HG03066 (cell line): Measurements from ENCODE around the gene FMN1.

ENCODE experiments used
- ATAC-seq: cut with Tn5 transposase; IDR thresholded peaks from one replicate; pipeline ENCODE4 v1.9.1; 2021; ENCODE audit warnings: low read depth; ENCODE audit not compliant: unreplicated experiment

FMN1 gene

GRCh38 chr15:33028495-33028894, 166.0 kb downstream of the FMN1 start:
- no peak for ATAC-seq

DNA sequence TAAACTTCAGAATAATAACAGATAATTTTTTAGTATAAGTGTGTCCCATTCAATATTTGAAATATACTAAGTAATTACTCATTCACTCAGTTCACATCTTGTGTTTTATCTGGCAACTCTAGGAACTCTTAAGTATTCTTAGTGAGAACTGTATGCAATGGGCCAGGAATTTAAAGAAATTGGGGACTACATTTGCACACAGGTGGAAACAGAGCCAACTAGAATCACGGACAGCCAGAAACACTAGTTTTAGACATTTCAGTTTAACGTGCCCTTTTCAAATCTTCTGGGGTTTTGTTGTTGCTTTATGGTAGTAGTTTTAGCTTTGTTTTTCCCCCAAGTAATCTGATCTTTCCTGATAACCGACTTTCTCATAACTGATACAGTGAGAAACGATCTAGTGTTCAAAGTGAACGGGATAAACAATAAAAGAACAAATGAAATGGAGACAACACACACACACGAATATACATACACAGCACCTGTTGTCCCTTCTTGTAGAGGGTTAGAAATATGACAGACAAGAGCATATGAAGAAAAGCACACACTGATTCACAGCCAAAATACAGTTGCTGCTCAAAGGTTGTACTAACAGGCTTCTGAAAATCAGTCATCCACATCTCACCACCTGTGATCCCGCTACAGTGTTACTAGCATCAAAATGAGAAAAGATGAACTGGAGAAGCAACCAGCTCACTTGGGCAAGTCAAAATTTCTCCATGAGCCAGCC, 167.0 kb downstream of the FMN1 start:
- no peak for ATAC-seq

DNA sequence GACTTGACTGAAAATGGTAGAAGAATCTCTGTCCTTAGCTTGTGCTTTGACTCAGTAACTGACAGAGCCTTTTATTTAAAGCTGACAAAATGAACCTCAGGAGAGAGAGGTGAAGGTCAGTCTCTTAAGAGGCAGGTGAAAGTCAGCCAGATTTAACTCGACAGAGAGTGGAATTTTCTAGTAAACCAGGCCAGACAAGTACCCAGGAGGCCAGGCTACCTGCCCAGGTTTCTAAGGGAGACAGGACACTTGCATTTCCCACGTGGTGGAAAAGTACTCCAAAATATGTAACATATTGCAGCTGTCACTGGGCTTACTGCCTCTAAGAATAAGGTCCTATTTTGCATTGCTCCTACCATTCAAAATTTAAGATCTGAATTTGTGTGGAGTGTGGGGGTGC, 167.9 kb downstream of the FMN1 start:
- ATAC-seq = no peak

DNA sequence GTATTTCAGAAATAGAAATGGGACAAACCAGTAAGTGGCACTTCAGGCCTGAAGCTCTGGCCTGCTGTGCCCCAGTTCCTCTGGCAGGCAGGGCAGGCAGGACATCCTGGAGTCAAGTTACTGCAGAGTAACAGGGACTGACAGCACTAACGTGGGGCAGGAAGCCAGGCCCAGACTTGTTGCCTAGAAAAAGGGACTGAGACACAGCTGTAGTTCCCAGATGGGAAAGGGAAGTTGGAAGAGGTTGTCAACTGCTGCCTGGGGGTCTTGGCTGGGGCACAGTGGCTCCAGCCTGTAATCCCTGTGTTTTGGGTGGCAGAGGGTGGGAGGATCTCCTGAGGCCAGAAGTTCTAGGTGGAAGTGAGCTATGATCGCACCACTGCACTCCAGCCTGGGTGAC, 171.9 kb downstream of the FMN1 start:
- no peak for ATAC-seq

DNA sequence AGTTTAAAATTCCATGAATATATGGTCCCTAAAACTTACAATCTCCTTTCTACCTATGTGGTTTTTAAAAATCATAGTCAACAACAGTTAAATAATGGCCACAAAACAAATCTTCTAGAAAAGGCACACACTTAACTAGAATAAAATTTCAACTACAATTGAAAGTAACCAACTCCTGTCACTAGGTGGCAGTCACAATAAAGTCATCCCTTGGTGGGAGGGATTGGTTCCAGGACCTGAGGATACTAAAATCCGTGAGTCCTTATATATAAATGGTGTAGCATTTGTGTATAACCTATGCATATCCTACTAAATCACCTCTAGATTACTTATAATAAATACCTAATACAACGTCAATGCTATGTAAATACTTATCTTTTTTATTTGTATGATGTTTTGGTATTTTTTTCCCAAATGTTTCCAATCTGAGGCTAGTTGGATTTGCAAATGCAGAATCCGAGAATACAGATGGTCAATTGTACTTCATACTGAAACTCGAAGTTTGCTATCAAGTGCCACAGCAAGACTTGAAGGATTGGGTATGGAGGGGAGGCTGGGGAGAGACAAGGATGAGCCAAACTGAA, 172.6 kb downstream of the FMN1 start:
- ATAC-seq = no peak

GRCh38 chr15:33019354-33019981, 175.0 kb downstream of the FMN1 start:
- no peak for ATAC-seq

DNA sequence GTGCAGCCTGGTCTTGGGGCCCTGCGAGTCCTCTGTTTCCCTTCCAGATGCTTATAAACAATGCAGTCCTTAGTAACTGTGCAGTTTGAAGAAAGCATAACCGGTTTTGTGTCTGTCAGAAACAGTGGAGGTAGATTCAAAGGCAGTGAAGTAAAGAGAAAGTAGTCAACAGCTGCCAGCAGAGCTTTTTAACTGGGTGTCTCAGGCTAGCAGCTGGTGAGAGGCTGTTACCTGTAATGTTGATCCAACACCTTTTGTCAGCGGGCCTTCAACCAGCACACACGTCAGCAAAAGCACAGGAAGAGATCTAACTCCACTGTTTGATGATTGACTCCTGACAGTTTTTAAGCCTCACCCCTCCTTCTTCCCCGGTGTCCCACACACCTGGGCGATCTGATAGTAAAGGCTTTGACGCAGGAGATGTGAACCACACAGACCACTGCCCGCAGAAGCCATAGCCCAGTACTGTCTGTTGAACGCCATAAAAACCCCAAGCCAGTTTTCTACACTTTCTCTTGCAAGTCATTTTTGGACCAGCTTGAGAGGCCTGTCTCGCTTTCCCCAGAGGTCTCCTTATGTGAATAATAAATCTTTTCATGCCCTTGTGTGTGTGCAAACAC, 178.0 kb downstream of the FMN1 start:
- ATAC-seq = no peak

DNA sequence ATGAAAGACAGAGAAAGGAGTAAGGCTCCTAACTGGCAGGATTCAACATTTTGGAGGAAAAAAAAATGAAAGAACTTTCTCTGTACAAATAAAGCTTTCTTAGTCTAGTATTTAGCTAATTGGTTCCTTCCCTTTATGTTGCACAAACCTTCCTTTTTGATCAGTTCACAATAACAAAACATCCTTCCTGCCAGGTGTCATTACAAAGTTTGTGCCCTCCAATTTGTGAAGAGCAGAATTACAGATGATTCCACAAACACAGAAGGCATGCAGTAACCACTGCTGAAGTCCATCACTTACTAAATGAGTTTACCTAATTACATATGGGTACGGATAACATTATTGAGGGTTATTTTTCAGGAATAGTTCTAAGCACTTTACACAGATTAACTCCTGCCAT, 179.9 kb downstream of the FMN1 start:
- no peak for ATAC-seq

DNA sequence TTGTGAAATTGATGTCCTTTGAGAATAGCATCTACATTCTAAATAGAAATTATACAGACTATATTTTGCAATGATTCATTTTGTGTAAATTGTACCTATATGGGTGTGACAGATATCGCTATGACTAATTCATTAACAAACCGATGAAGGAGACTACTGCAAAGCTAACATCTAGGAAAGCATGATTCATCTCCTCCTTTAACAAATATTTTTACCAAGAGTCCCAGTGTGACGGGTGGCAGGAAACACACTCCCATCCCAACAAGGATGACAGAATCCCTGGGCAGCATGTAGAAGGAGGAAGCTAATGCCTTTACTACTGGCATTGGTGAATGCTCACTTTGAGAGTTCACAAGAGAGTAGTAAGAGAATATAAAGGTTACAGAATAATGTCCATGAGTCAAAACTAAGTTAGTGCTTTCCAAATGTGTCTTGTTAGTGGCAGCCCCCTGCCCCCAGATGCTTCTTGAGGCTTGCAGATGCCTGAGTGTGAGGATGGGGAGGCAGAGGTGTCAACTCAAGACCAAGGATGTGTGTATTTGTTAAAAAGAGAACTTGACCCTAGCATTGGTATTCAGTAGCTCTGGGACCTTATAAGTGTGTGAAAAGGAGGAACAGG, 180.6 kb downstream of the FMN1 start:
- no peak for ATAC-seq

DNA sequence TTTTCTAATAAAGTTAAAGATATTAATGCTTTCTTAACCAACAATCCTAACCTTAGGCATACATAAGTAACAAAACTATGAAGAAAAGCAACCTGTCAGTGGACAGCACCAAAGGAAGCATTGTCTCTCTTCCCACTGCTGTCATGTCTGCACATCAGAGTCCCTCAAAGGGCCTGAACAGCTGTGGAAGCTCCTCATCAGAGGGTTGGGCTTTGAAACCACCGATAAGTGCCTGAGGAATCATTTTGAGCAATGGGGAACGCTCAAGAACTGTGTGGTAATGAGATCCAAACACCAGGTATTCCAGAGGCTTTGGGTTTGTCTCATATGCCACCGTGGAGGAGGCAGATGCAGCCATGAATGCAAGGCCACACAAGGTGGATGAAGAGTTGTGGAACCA, 182.5 kb downstream of the FMN1 start:
- ATAC-seq = no peak

GRCh38 chr15:33009603-33010002, 184.9 kb downstream of the FMN1 start:
- no peak for ATAC-seq

DNA sequence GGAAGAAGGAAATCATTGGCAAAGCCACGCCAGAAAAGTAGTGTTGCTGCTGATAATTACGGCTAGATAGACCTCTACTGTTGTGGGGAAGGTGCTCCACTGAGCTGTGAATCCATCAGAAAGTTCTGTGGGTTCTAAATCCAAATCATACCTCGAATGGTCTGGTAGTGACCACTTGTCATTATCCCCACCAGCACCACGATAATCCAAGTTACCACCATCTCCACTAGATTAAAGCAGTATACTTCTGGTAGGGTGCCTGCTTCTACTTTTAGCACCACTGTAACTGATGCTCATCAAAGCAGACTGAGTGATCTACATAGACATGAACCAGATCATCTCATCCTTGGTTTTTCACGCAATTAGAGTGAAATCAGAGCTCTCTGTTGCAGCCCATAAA, 185.5 kb downstream of the FMN1 start:
- ATAC-seq = no peak

- no peak for ATAC-seq
Observed at GRCh38 chr15:33008284-33008995, 186.1 kb downstream of the FMN1 start.

DNA sequence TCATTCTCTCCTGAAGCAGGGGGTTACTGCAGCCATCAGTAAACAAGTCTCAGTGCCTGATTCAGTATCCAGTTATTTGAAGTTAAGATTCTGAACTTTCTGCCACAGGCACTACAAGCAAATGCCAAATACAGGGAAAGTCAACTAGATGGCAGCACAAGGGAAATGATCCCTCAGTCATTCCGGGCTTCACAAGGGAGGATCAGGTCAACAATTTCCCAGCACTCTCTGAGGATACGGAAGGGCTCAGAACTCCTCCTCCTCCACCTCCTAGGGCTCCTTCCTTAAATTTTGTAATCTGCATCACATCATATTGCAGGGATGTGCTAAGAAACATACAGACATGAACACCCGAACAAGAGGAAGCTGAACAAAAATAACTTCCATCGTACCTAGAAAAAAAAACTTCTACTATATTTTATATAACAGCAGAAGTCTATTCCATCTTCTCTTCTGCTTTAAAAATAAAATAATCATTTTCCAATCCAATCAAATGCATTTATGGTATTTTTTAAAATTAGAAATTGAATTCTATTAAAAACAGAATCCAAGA, 187.1 kb downstream of the FMN1 start:
- no peak for ATAC-seq

DNA sequence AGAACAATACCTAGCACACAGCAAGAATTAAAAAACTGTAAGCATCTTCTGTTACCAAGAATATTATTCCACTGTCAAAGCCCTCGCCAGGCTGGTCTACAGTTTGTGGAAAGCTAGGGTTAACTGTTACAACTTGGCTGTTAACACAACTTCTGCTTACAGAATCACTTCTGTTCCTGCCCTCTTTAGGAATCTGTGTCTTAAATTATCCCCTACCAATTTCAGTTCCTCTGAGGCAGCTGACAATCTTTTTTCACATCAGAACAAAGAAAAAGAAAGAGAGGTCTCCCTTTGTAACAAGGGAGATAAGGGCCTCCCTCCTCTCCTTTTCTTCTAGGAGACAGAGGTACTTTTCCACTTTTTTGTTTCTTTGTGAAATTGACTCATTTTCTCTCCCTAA, 188.9 kb downstream of the FMN1 start:
- no peak for ATAC-seq

DNA sequence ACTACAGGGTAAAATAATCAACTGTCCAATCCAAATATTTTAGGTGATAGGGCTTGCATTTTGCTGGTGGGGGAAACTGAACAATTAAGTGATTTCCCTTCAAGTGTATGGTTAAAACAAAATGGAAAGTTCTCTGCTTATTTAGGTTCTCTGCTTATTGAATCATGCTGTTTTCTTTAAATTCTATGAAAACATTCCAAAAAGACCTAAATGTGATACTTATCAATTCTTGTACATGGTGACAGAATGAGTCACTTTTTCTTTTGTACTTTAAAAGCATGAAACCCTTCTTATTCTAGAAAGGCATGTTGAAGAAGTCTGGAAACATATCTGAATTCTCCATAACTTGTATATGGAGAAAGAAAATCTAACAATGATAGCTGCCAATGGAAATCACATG, 192.6 kb downstream of the FMN1 start:
- ATAC-seq = no peak

DNA sequence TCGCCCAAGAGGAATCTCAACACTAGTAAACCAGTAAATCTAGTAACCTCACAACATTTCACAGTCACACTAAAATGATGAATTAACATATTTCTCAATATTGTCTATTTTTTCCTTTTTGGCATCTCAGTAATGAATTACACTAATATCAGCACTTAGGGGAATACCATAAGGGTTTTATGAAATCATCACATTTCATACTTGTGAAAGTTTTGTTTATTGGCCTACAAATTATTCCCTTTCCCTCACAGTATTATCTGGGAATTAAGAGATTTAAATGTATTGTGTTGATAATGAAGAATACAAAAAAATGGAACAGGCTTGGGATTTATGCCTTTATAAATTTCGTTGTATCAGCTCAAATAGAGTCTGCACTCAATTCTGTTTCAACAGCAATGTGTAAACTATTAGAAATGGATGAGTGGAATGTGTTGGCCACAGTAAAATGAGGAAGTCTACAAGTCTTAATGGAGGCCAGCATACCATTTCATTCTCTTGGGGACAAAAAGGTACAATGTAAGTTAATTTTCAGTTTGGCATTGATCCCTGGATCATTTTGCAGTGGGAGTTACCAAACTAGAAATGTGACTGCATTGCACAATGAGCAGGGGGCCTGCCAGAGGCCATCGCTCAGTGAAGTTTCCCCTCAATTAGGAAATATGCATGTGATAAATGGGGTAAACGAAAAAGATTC, 195.4 kb downstream of the FMN1 start:
- ATAC-seq = no peak

- ATAC-seq = no peak
Observed at GRCh38 chr15:32998182-32998581, 196.3 kb downstream of the FMN1 start.

DNA sequence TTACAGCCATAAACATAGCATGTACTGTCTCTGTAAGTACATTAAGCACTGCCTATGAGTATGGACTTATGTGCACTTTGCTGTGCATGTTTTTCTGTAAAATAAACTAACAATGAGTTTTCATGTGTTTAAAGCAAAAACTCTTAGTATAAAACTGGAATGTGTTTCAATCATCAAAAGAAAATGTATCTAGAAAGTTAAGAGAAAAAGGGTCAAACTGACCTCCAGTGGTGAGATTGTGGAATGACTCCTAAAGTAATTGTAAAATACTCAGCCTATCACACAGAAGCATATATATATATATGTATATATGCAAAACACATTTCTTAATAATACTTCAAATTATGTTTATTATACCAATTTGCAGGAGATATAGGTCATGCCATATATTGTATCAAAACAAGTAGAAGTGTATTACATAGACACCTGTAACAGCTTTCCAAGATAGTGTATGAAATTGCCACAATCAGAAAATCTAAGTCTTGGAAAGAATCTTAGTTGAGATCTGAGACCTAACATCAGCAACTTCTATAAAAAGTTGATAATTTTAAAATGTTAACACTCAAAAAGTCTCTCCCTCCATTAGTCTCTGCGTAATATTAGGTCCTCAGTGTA, 199.6 kb downstream of the FMN1 start:
- no peak for ATAC-seq
